Brain microvascular endothelial cell (primary cell): Measurements from ENCODE around the gene IDH1.

Experiments
- DNase-seq: peaks from one replicate; pipeline ENCODE4 v3.0.0-alpha.2; 2020
- H3K27ac ChIP-seq: fragments of 250-450 bp; sonication (Bioruptor Pico); 2 replicates; pipeline ENCODE4 v1.5.1; 2020; ENCODE audit warnings: mild to moderate bottlenecking, moderate library complexity
- H3K27me3 ChIP-seq: fragments of 250-450 bp; sonication (Bioruptor Pico); replicated peaks from 2 replicates; pipeline ENCODE4 v1.5.1; 2020; ENCODE audit warnings: mild to moderate bottlenecking
- H3K36me3 ChIP-seq: fragments of 250-450 bp; sonication (Bioruptor Pico); replicated peaks from 2 replicates; pipeline ENCODE4 v1.5.1; 2020; ENCODE audit warnings: mild to moderate bottlenecking
- H3K4me3 ChIP-seq: 2 replicates; pipeline ENCODE4 v1.5.1; 2011; ENCODE audit warnings: low read depth, mild to moderate bottlenecking, control low read depth, low read length, moderate library complexity
- CTCF ChIP-seq: IDR thresholded peaks from 2 replicates; pipeline ENCODE4 v1.5.1; 2011; ENCODE audit warnings: low read depth, mild to moderate bottlenecking, moderate library complexity, low read length, control low read depth, inconsistent platforms; ENCODE audit errors: missing control alignments
- in situ Hi-C: cut with HindIII; loops from 2 replicates; pipeline ENCODE4 v1.10.0; 2017; ENCODE audit warnings: low sequenced_read_pairs, low pct_ligation_motif_present

The IDH1 gene

DNA sequence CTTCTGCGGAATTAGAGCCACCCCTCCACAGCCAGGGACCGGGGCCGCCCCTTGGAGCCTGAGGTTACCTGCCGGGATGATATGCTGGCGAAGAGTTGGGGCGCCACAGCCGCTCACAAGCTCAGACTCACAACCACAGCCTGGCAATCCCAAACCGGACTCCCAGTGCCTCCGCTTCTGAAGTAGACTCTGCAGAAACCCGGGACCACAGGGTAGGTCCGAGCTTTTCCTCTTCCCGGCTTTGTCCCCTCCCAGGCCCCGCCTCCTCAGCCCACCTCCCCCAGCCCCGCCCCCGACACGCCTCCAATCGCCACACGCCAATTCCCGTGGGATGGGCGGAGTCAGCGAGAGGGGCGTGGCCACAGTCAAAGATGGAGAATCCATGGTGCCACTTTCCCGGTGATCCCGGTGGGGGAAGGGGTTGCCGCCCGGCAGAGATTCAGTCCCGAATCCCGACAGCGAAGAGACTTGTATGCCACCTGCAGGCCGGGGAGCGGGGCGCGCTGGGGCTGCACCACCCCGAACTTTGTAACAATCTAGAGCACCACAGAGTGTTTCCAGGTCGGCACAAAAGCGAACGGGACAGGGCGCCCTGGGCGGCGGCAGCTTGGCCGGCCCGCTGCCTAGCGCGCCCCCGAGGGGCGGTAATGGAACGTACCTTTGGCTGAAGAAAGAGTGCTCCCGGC is at the start of gene IDH1:
IDH1 (minus strand) TSS at position 201 of the 686 bp plus-strand sequence. CDS start 3,520 bp downstream, outside the sequence.
- H3K4me3 ChIP-seq = peak within 1 kb of the TSS; percentile 96
- H3K27ac ChIP-seq = peak within 1 kb of the TSS; percentile 73
- in situ Hi-C loops = no loop called here
- DNase-seq = peak; percentile 93
- peaks cover 7% of the 10 kb centered on the region for H3K36me3 ChIP-seq
- peak; percentile 52 for TF ChIP-seq CTCF
- H3K27me3 ChIP-seq = no peaks in the 10 kb centered on the region

- Histone ChIP-seq H3K36me3 (peaks cover 20% of the 10 kb centered on the region), H3K4me3 (no peak overlapping the region), H3K27me3 (no peaks in the 10 kb centered on the region), H3K27ac (no peak overlapping the region)
- DNase-seq = no peak
- no peak for TF ChIP-seq CTCF
- in situ Hi-C loops = no loop called here
These were observed 49.3 kb upstream of the IDH1 start for GRCh38 chr2:208304157-208304556.

- Histone ChIP-seq H3K36me3 (peaks cover 28% of the 10 kb centered on the region), H3K4me3 (no peak overlapping the region), H3K27me3 (no peaks in the 10 kb centered on the region), H3K27ac (no peak overlapping the region)
- in situ Hi-C loops = no loop called here
- no peak for TF ChIP-seq CTCF
- no peak for DNase-seq
These were observed 46.2 kb upstream of the IDH1 start for GRCh38 chr2:208300847-208301618.

GRCh38 chr2:208297961-208298360 is 43.1 kb upstream of the IDH1 start:
- in situ Hi-C loops = no loop called here
- TF ChIP-seq CTCF = no peak
- H3K36me3 ChIP-seq = peaks cover 26% of the 10 kb centered on the region
- no peak overlapping the region for H3K27ac ChIP-seq
- H3K27me3 ChIP-seq = no peaks in the 10 kb centered on the region
- DNase-seq = no peak
- H3K4me3 ChIP-seq = no peak overlapping the region

DNA sequence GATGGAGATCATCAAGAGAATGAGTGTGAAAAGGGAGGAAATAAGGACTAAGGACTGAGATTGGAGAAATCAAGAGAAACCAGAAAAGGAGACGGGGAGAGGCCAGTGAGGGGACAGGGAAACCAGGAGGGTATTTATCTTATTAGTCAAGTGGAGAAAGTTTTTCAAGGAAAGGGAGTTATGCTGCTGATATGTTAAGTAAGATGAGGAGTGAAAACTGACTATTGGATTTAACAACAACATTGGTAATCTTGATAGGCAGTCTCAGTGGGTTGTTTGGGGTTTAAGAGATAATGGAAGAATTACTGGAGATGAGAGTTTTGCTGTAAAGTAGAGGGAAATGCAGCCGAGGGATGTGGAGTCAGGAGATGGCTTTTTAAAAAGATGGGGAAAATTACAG is 41.7 kb upstream of the IDH1 start:
- Histone ChIP-seq H3K27ac (no peak overlapping the region), H3K27me3 (no peaks in the 10 kb centered on the region), H3K36me3 (peaks cover 23% of the 10 kb centered on the region), H3K4me3 (no peak overlapping the region)
- no peak for DNase-seq
- TF ChIP-seq CTCF = no peak
- in situ Hi-C loops = no loop called here
